H1 (cell line): ENCODE data around the gene PLEKHA5.

Source experiments
- GABPA ChIP-seq: IDR thresholded peaks from 2 replicates; pipeline ENCODE4 v1.6.1; 2011; ENCODE audit warnings: mild to moderate bottlenecking, low read length, moderate library complexity, borderline replicate concordance; ENCODE audit not compliant: insufficient read depth
- JUN ChIP-seq: IDR thresholded peaks from 2 replicates; pipeline ENCODE4 v1.6.1; 2011; ENCODE audit warnings: low read depth, mild to moderate bottlenecking, improper control_type of control experiment, low read length
- POLR2AphosphoS5 ChIP-seq: IDR thresholded peaks from 2 replicates; pipeline ENCODE4 v1.6.1; 2011; ENCODE audit warnings: low read depth, low read length
- SIN3A ChIP-seq, 2 experiments: IDR thresholded peaks in 1 of 2; conservative IDR thresholded peaks in 1 of 2; 2 replicates each; pipeline ENCODE4 v1.6.1; 2011 to 2012; ENCODE audit warnings: low read length in 2 of 2, improper control_type of control experiment in 1 of 2, low read depth in 1 of 2, mild to moderate bottlenecking in 1 of 2
- TAF1 ChIP-seq: IDR thresholded peaks from 2 replicates; pipeline ENCODE4 v1.6.1; 2011; ENCODE audit warnings: mild to moderate bottlenecking, low read depth, low read length
- YY1 ChIP-seq: IDR thresholded peaks from 2 replicates; pipeline ENCODE4 v1.6.1; 2011; ENCODE audit warnings: low read depth, mild to moderate bottlenecking, low read length
- TF ChIP-seq, protein P1 (sequence below): IDR thresholded peaks from 2 replicates; pipeline ENCODE4 v1.6.1; 2012; ENCODE audit warnings: inconsistent platforms
- TF ChIP-seq, protein P2 (sequence below), 3 experiments: IDR thresholded peaks; 1 replicate in 2 of 3; 2 replicates in 1 of 3; pipeline versions ENCODE4 v1.5.1 to v1.6.1; 2011; ENCODE audit warnings: low read length in 3 of 3, mild to moderate bottlenecking in 3 of 3, inconsistent platforms in 2 of 3, low read depth in 1 of 3, moderate library complexity in 1 of 3; ENCODE audit not compliant: insufficient read depth in 1 of 3; ENCODE audit errors: control extremely low read depth in 1 of 3

DNA sequence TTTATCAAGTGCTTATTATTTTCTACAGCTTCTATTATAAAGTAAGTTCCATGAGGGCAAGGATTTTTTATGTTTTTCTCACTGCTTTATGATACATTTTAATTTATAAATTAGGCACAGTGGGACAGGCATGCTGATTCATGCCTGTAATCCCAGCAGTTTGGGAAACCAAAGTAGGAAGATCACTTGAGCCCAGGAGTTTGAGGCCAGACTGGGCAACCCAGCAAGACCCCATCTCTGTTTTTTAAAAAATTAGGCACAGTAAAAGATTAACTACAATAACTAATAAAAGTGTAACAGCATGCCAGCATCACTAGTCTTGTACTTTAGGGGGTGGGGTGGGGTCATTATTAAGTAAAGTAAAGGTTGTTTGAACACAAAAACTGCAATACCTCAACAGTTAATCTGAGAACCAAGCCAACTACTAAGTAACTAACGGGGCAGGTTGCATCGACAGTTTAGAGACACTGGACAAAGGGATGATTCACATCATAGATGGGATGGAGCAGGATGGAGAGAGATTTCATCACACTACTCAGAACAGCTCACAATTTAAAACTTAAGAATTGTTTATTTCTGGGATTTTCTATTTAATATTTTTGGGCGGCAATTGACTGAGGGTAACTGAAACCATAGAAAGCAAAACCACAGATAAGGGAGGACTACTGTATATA lies 119.5 kb downstream of the PLEKHA5 start:
- TF ChIP-seq POLR2AphosphoS5 (no peak), JUN (no peak), YY1 (no peak), GABPA (no peak), SIN3A (conservative IDR thresholded peaks at IDR 0.05 in 1 of 2, IDR thresholded peaks at IDR 0.05 in 1 of 2; ENCODE audit: low read depth in 1 of 2, low read length in 2 of 2) (no peak), TAF1 (no peak)
- TF ChIP-seq, protein P1, sequence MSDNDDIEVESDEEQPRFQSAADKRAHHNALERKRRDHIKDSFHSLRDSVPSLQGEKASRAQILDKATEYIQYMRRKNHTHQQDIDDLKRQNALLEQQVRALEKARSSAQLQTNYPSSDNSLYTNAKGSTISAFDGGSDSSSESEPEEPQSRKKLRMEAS, result no peak
- TF ChIP-seq, protein P2, sequence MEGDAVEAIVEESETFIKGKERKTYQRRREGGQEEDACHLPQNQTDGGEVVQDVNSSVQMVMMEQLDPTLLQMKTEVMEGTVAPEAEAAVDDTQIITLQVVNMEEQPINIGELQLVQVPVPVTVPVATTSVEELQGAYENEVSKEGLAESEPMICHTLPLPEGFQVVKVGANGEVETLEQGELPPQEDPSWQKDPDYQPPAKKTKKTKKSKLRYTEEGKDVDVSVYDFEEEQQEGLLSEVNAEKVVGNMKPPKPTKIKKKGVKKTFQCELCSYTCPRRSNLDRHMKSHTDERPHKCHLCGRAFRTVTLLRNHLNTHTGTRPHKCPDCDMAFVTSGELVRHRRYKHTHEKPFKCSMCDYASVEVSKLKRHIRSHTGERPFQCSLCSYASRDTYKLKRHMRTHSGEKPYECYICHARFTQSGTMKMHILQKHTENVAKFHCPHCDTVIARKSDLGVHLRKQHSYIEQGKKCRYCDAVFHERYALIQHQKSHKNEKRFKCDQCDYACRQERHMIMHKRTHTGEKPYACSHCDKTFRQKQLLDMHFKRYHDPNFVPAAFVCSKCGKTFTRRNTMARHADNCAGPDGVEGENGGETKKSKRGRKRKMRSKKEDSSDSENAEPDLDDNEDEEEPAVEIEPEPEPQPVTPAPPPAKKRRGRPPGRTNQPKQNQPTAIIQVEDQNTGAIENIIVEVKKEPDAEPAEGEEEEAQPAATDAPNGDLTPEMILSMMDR (IDR thresholded peaks at IDR 0.05; ENCODE audit: control extremely low read depth in 1 of 3, insufficient read depth in 1 of 3, low read depth in 1 of 3, low read length in 3 of 3), result no peak
